ENCODE measurements around the gene CHRM5.
"Not testable (repeated sequence)": the region's sequence is repeated elsewhere in the genome, so short reads cannot be mapped to it uniquely, and the experiment has no call there.

Gene CHRM5

GRCh38 chr15:33988384-33988783 is 20.1 kb downstream of the CHRM5 start:
- DNase-seq, result no peak

- DNase-seq, result no peak
Measured at GRCh38 chr15:33994005-33994615, 25.8 kb downstream of the CHRM5 start.

DNA sequence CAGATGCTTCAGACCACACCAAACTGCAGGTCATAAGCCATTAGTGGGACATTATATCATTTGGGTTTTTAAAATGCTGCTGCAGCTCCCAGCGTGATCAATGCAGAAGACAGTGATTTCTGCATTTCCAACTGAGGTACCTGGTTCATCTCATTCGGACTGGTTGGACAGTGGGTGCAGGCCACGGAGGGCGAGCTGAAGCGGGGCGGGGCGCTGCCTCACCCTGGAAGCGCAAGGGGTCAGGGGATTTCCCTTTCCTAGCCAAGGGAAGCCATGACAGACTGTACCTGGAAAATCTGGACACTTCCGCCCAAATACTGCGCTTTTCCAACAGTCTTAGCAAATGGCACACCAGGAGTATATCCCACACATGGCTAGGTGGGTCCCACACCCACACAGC is 27.4 kb downstream of the CHRM5 start:
- DNase-seq, result not testable (repeated sequence)

DNA sequence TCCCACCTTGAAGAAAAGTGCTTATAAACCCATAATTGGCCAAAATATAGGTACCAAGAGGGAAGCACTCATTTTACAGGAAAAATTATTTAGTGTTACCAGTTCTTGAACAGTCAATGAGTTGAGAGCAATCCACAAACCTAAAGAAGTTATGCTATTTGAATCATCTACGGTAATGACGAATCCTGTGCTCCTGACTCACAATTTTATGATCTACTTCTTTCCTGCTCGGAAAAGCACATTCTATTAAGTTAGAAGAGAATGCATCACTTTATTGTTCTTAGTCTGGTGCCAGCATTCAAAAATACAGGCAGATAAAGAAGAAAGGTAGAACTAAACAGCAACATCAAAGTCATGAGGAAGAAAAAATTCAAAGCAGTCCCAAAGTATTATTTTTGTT is 33.2 kb downstream of the CHRM5 start:
- DNase-seq, result no peak

- DNase-seq, result no peak
Measured at GRCh38 chr15:34006381-34006780, 38.1 kb downstream of the CHRM5 start.

- no peak for DNase-seq
Measured at GRCh38 chr15:34009656-34010055, 41.4 kb downstream of the CHRM5 start.

GRCh38 chr15:34010921-34011320 is 42.6 kb downstream of the CHRM5 start:
- no peak for DNase-seq

- DNase-seq, result no peak
Measured at GRCh38 chr15:34011481-34011880, 43.2 kb downstream of the CHRM5 start.

GRCh38 chr15:34012461-34013028 is 44.2 kb downstream of the CHRM5 start:
- DNase-seq, result no peak

DNA sequence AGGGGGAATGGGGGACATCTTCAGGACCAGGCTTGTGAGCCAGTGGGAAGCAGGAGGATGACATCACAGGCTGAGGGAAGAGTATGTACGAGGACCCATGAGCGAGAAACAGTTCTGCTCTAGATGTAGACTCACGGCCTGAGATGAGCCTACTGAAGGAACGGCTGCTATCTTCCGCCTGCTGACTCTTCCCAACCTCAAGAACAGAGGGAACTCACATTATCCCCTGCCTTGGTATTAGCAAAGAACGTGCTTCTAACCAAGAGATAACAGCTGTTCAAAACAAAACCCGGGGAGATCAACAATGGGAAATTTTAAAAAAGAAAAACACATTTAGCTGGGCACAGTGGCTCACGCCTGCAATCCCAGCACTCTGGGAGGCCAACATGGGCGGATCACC is 45.4 kb downstream of the CHRM5 start:
- no peak for DNase-seq

DNA sequence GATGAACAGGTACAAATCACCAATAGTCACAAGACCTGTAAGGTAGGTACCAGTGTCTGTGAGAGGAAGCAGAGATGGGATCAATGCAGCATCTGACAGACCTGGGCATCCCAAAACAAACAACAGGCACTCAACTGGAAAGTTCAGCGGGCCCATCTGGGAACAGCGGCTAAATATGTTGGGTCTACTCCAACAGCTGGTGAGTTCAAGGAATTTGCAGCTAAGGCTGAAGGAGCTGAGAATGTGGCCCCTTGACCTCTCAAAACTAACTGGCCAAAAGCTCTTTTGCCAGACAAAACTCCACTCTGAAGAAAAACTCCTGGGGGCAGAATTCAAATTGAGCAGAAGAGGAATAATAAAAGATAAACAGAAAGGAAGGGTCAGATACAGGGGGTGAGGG is 46.3 kb downstream of the CHRM5 start:
- DNase-seq, result no peak

DNA sequence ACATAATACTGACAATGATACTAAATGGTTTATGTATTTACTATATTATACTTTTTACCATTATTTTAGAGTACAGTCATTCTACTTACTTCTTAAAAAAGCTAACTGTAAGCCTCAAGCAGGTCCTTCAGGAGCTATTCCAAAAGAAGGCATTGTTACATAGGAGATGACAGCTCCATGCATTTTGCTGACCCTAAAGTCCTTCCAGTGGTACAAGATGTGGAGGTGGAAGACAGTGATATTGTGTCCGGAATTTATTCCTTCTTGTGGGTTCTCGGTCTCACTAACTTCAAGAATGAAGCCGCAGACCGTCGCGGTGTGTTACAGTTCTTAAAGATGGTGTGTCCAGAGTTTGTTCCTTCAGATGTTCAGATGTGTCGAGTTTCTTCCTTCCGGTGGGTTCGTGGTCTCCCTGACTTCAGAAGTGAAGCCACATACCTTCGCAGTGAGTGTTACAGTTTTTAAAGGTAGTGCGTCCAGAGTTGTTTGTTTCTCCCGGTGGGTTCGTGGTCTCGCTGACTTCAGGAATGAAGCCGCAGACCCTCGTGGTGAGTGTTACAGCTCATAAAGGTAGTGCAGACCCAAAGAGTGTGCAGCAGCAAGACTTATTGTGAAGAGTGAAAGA is 49.8 kb downstream of the CHRM5 start:
- no peak for DNase-seq

DNA sequence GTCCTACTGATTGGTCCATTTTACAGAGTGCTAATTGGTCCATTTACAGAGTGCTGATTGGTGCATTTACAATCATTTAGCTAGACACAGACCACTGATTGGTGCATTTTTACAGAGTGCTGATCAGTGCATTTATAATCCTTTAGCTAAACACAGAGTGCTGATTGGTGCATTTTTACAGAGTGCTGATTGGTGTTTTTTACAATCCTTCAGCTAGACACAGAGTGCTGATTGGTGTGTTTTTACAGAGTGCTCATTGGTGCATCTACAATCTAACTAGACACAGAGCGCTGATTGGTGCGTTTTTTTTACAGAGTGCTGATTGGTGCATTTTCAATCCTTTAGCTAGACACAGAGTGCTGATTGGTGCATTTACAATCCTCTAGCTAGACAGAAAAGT is 50.4 kb downstream of the CHRM5 start:
- DNase-seq, result not testable (repeated sequence)

DNA sequence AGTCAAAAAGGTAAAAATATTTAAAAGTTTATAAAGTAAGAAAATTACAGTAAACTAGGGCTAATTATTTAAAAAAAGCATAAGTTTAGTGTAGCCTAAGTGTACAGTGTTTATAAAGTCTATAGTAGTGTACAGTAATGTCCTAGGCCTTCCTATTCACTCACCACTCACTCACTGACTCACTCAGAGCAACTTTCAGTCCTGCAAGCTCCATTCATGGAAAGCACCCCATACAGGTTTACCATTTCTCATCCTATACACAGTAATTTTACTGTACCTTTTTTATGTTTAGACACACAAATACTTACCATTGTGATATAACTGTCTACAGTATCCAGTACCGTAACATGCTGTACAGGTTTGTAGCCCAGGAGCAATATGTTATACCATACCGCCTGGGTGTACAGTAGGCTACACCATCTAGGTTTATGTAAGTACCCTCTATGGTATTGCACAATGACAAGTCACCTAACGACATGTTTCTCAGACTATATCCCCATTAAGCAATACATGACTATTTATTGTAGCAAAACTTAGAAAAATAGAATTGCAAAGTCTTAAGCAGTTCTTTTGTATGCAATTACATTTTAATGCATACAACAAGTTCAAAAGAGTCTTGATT is 51.2 kb downstream of the CHRM5 start:
- no peak for DNase-seq

- no peak for DNase-seq
Measured at GRCh38 chr15:34023907-34024306, 55.6 kb downstream of the CHRM5 start.

DNA sequence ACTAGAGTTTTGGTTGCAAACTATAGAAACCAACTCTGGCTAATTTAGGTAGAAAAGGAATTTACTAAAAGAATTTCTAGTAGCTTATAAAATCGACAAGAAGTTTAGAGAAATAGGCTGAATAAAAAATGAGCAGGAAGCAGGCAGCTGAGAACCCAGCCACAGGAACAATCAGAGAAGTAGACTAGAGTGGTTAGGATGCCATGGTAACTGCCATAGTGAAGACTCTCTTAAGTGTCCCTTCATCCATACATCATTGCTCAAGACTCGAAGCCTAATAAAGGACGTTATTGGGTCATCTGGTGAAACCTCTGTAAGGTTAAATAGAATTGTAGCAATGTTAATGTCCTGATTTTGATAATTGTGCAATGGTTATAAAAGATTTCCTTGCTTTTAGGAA is 57.0 kb downstream of the CHRM5 start:
- DNase-seq, result no peak

DNA sequence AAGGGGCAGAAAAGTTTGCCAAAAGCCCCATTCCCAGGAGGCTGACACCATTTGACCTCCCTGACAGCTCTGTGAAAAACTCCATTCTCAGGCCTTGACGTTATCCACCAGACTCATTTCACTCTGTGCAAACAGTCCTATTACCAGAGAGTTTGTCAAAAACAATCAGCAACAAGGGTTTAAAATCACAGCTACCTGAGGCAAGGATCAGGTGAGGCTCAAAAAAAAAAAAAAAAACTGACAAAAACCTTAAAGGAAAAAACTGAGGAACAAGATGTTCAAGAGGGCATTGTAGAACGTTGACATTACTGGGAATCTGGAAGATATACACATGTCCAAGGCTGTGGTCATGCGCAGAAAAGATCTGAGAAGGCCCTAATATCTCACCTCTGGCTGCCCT is 59.3 kb downstream of the CHRM5 start:
- no peak for DNase-seq

- DNase-seq, result no peak
Measured at GRCh38 chr15:34031987-34032760, 63.9 kb downstream of the CHRM5 start.

- DNase-seq, result no peak
Measured at GRCh38 chr15:34038023-34038870, 70.0 kb downstream of the CHRM5 start.

DNA sequence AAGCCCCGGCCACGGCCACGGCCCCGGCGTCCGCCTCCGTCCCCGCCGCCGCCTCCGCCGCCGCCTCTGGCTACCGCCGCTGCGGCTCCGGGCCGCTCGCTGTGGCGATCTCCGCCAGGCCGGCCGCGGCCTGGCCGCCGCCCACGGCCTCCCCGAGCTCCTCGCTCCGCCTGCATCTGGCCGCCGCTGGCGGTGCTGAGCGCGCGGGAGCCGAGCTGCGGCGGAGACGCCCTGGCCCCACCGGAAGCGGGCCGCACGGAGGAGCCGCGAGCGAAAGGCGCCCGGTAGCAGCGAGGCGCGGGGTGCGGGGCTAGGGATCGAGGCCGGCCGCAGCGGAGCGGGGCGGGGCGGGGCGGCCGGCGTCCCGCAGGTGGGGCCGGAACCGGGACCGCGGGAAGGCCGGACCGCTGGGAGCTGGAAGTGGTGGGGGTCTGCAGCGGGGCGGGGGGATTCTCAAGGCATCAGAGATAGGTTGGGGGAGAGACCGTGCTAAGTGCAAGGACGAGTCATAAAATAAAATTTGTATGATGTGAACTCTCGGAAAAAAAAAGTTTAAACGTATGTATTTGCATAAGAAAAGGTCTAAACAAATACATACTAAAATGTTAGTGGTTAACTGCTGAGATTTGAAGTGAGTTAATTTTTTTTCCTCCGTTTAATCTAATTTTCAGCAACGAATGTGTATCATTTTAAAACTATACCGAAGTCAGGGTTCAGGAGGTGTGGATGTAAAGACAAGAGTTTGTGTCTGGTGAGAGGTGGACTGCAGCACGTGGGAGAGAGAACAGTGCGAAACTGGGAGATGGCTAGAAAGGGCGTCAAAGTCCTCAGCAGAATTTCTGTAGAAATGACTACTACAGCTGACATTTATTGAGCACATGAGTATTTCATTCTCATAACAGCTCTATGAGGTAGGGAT is 70.8 kb downstream of the CHRM5 start, which contains the start of gene AVEN:
Gene AVEN (minus strand): TSS at position 334 of the 919 bp plus-strand sequence. CDS start 158 bp downstream, at position 176.
- no peak for DNase-seq

DNA sequence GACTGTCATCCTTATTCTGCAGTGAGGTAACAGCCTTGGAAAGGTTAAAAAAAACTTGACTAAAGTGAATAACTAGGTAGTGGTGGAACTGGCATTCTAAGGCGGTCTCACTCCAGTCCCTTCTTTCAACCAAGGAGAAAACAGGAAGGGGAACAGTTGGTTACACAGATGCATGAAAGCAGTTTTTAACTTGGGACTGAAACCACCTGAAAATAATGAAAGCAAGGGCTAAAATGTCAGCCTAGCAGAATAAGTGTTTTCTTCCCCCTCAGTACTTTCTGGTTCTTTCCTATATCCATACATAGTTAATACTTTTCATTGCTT is 71.5 kb downstream of the CHRM5 start:
- no peak for DNase-seq

Measured in cortex of kidney (tissue), 1 donor.